Neural progenitor cell (in vitro differentiated cells): Measurements from ENCODE around the gene NOTCH1. TPM values are rescaled to one million over a fixed set of nuclear protein-coding genes. Genes with fewer than 3 reads are reported as not detected.

Source experiments
- DNase-seq: peaks from one replicate; pipeline ENCODE4 v3.0.0-alpha.2; 2016; ENCODE audit warnings: low spot score
- H2AFZ ChIP-seq: fragments of 200-600 bp; sonication (generic); replicated peaks from 2 replicates; pipeline ENCODE4 v1.6.1; 2016; ENCODE audit warnings: antibody characterized with exemption
- H3F3A ChIP-seq: fragments of 200-600 bp; sonication (generic); 2 replicates; pipeline ENCODE4 v1.6.1; 2016; ENCODE audit warnings: antibody characterized with exemption, low read depth
- H3K27ac ChIP-seq: fragments of 200-600 bp; sonication (generic); 2 replicates; pipeline ENCODE4 v1.5.1; 2016; ENCODE audit warnings: mild to moderate bottlenecking
- H3K27me3 ChIP-seq: fragments of 200-600 bp; sonication (generic); 2 replicates; pipeline ENCODE4 v1.6.1; 2016; ENCODE audit warnings: mild to moderate bottlenecking, moderate library complexity
- H3K36me3 ChIP-seq: fragments of 200-600 bp; sonication (generic); 2 replicates; pipeline ENCODE4 v1.5.1; 2016
- H3K4me1 ChIP-seq: fragments of 200-600 bp; sonication (generic); 2 replicates; pipeline ENCODE4 v1.6.1; 2016; ENCODE audit warnings: mixed run types
- H3K4me2 ChIP-seq: fragments of 200-600 bp; sonication (generic); 2 replicates; pipeline ENCODE4 v1.6.1; 2016
- H3K4me3 ChIP-seq: fragments of 200-600 bp; sonication (generic); 2 replicates; pipeline ENCODE4 v1.5.1; 2016
- H3K79me2 ChIP-seq: fragments of 200-600 bp; sonication (generic); 2 replicates; pipeline ENCODE4 v1.6.1; 2016; ENCODE audit warnings: low read depth
- H3K9ac ChIP-seq: fragments of 200-600 bp; sonication (generic); 2 replicates; pipeline ENCODE4 v1.6.1; 2016
- H3K9me3 ChIP-seq: fragments of 200-600 bp; sonication (generic); 2 replicates; pipeline ENCODE4 v1.5.1; 2016; ENCODE audit warnings: low read depth
- H4K20me1 ChIP-seq: fragments of 200-600 bp; sonication (generic); 2 replicates; pipeline ENCODE4 v1.6.1; 2016; ENCODE audit warnings: low read depth
- H3K27ac Mint-ChIP-seq: 3 replicates; pipeline ENCODE4 v1.8.0; 2021; ENCODE audit warnings: mixed read lengths
- H3K27me3 Mint-ChIP-seq: 2 replicates; pipeline ENCODE4 v1.8.0; 2022; ENCODE audit warnings: low read depth, mild to moderate bottlenecking, inconsistent platforms, moderate library complexity, mixed read lengths; ENCODE audit not compliant: insufficient read depth
- H3K36me3 Mint-ChIP-seq: 3 replicates; pipeline ENCODE4 v1.8.0; 2021; ENCODE audit warnings: mixed read lengths
- H3K4me1 Mint-ChIP-seq: 3 replicates; pipeline ENCODE4 v1.8.0; 2021; ENCODE audit warnings: mixed read lengths
- H3K4me3 Mint-ChIP-seq: 3 replicates; pipeline ENCODE4 v1.8.0; 2021; ENCODE audit warnings: mild to moderate bottlenecking, moderate library complexity, mixed read lengths
- H3K9me3 Mint-ChIP-seq: 3 replicates; pipeline ENCODE4 v1.8.0; 2020; ENCODE audit warnings: mixed read lengths
- EZH2 ChIP-seq: fragments of 200-600 bp; sonication (generic); IDR thresholded peaks from 2 replicates; pipeline ENCODE4 v1.6.1; 2017; ENCODE audit warnings: antibody characterized with exemption, mild to moderate bottlenecking, moderate library complexity
- EZH2phosphoT487 ChIP-seq: fragments of 200-600 bp; sonication (generic); IDR thresholded peaks from 2 replicates; pipeline ENCODE4 v1.6.1; 2017; ENCODE audit warnings: antibody characterized with exemption
- total RNA-seq: library from RNA; depleted of rRNA; stranded (reverse); fragments of >200 nt; gene quantifications from 2 replicates; pipeline ENCODE4 v1.2.3, GENCODE V29; 2015; ENCODE audit warnings: low replicate concordance
- TF ChIP-seq, protein P1 (sequence below): fragments of 200-600 bp; sonication (generic); IDR thresholded peaks from 2 replicates; pipeline ENCODE4 v1.5.1; 2017; ENCODE audit warnings: antibody characterized with exemption, mild to moderate bottlenecking

NOTCH1 gene
- total RNA-seq, 1 donor from 2014 or later = 11.7 TPM

- H3K27ac Mint-ChIP-seq = no peak overlapping the region
- Histone ChIP-seq H3K79me2 (peaks cover 77% of the 10 kb centered on the region), H3K27ac (peak overlapping the region; percentile 78)
Observed at GRCh38 chr9:136526625-136527066, 19.2 kb downstream of the NOTCH1 start.

GRCh38 chr9:136525841-136526499, 19.9 kb downstream of the NOTCH1 start:
- Mint-ChIP-seq H3K36me3 (peaks cover 1% of the 10 kb centered on the region), H3K27ac (peak overlapping the region; percentile 79), H3K4me3 (no peak overlapping the region), H3K27me3 (no peaks in the 10 kb centered on the region), H3K9me3 (no peaks in the 10 kb centered on the region), H3K4me1 (peaks cover 28% of the 10 kb centered on the region)
- Histone ChIP-seq H3K4me1 (peaks cover 43% of the 10 kb centered on the region), H3K4me2 (peak overlapping the region; percentile 36), H3K79me2 (peaks cover 70% of the 10 kb centered on the region), H3F3A (peaks cover 45% of the 10 kb centered on the region), H3K9ac (no peak overlapping the region), H3K27me3 (no peaks in the 10 kb centered on the region), H2AFZ (no peak overlapping the region), H3K4me3 (no peak overlapping the region), H3K36me3 (no peaks in the 10 kb centered on the region), H4K20me1 (peaks cover 65% of the 10 kb centered on the region), H3K9me3 (no peaks in the 10 kb centered on the region), H3K27ac (peak overlapping the region; percentile 78)
- TF ChIP-seq EZH2phosphoT487 = no peak
- TF ChIP-seq, protein P1, sequence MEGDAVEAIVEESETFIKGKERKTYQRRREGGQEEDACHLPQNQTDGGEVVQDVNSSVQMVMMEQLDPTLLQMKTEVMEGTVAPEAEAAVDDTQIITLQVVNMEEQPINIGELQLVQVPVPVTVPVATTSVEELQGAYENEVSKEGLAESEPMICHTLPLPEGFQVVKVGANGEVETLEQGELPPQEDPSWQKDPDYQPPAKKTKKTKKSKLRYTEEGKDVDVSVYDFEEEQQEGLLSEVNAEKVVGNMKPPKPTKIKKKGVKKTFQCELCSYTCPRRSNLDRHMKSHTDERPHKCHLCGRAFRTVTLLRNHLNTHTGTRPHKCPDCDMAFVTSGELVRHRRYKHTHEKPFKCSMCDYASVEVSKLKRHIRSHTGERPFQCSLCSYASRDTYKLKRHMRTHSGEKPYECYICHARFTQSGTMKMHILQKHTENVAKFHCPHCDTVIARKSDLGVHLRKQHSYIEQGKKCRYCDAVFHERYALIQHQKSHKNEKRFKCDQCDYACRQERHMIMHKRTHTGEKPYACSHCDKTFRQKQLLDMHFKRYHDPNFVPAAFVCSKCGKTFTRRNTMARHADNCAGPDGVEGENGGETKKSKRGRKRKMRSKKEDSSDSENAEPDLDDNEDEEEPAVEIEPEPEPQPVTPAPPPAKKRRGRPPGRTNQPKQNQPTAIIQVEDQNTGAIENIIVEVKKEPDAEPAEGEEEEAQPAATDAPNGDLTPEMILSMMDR = peak; percentile 6
- peak; percentile 79 for DNase-seq

More at GRCh38 chr9:136526625-136527066, 19.2 kb downstream of the NOTCH1 start:
- H3K36me3 ChIP-seq = no peaks in the 10 kb centered on the region
- H4K20me1 ChIP-seq = peaks cover 65% of the 10 kb centered on the region
- Mint-ChIP-seq H3K4me3 (peak overlapping the region; percentile 58), H3K27me3 (no peaks in the 10 kb centered on the region), H3K9me3 (no peaks in the 10 kb centered on the region), H3K36me3 (peaks cover 1% of the 10 kb centered on the region), H3K4me1 (peaks cover 31% of the 10 kb centered on the region)
- no peaks in the 10 kb centered on the region for H3K9me3 ChIP-seq
- no peaks in the 10 kb centered on the region for H3K27me3 ChIP-seq
- H3K4me1 ChIP-seq = peaks cover 50% of the 10 kb centered on the region
- TF ChIP-seq EZH2 (no peak), EZH2phosphoT487 (no peak)
- TF ChIP-seq, protein P1 = no peak
- H3K9ac ChIP-seq = no peak overlapping the region
- peak overlapping the region; percentile 36 for H3K4me2 ChIP-seq
- peaks cover 46% of the 10 kb centered on the region for H3F3A ChIP-seq
- no peak overlapping the region for H3K4me3 ChIP-seq
- peak; percentile 72 for DNase-seq
- H2AFZ ChIP-seq = no peak overlapping the region

DNA sequence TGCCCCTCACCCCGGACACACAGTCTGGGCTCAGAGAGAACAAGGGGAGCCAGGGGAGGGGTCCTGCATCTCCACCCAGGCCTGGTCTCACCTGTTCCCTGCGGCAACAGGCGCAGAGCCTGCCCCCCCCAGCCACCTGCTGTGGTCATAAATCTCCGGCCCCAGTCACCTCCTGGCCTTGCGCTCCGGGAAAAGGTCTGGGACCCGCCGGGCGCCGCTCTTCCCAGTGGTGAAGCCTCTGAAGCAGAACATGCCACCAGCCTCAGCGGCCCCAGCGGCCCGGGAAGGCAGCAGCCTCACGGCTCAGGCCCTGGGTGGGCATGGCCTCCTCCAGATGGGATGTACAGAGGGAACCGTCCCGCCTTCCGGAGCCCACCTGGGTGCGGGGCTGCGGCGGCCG, 20.6 kb downstream of the NOTCH1 start:
- Histone ChIP-seq H3K79me2 (peaks cover 63% of the 10 kb centered on the region), H3K27me3 (no peaks in the 10 kb centered on the region), H3K27ac (no peak overlapping the region), H2AFZ (no peak overlapping the region), H4K20me1 (peaks cover 65% of the 10 kb centered on the region), H3F3A (peaks cover 38% of the 10 kb centered on the region), H3K4me2 (no peak overlapping the region), H3K36me3 (no peaks in the 10 kb centered on the region), H3K4me1 (peaks cover 36% of the 10 kb centered on the region), H3K9ac (no peak overlapping the region), H3K9me3 (no peaks in the 10 kb centered on the region), H3K4me3 (no peak overlapping the region)
- TF ChIP-seq EZH2 (no peak), EZH2phosphoT487 (no peak)
- TF ChIP-seq, protein P1 = no peak
- no peaks in the 10 kb centered on the region for H3K9me3 Mint-ChIP-seq
- no peak overlapping the region for H3K27ac Mint-ChIP-seq
- H3K27me3 Mint-ChIP-seq = no peaks in the 10 kb centered on the region
- peaks cover 1% of the 10 kb centered on the region for H3K36me3 Mint-ChIP-seq
- no peak for DNase-seq
- peaks cover 21% of the 10 kb centered on the region for H3K4me1 Mint-ChIP-seq
- H3K4me3 Mint-ChIP-seq = no peak overlapping the region
